Calu3 (cell line): Measurements from ENCODE around the gene MST1. TPM values are rescaled to one million over a fixed set of nuclear protein-coding genes. Genes with fewer than 3 reads are reported as not detected.
"Not testable (repeated sequence)": the region's sequence is repeated elsewhere in the genome, so short reads cannot be mapped to it uniquely, and the experiment has no call there.

ENCODE experiments used
- BruUV-seq: library from RNA; stranded (reverse); fragments of 400-500 nt; replicated peaks from 2 replicates; lab custom pipeline; 2021; lab: Mats Ljungman, UMichigan
- CTCF ChIA-PET: fragments of 300-600 bp; sonication (Branson Sonifier 250); formaldehyde crosslinking; loops from one replicate; lab custom pipeline; 2022; ENCODE audit warnings: antibody characterized with exemption; lab: Charles Lee
- DNase-seq: peaks from one replicate; pipeline ENCODE4 v3.0.0; 2022
- H3K27ac Mint-ChIP-seq: one replicate; pipeline ENCODE4 v1.8.0; 2022; ENCODE audit warnings: mixed read lengths; ENCODE audit not compliant: unreplicated experiment
- H3K27me3 Mint-ChIP-seq: one replicate; pipeline ENCODE4 v1.8.0; 2022; ENCODE audit warnings: mixed read lengths; ENCODE audit not compliant: unreplicated experiment
- H3K36me3 Mint-ChIP-seq: one replicate; pipeline ENCODE4 v1.8.0; 2022; ENCODE audit warnings: mild to moderate bottlenecking, moderate library complexity, mixed read lengths; ENCODE audit not compliant: insufficient read depth, unreplicated experiment
- H3K4me1 Mint-ChIP-seq: one replicate; pipeline ENCODE4 v1.8.0; 2022; ENCODE audit warnings: mild to moderate bottlenecking, low read depth, mixed read lengths; ENCODE audit not compliant: unreplicated experiment
- H3K4me3 Mint-ChIP-seq: one replicate; pipeline ENCODE4 v1.8.0; 2022; ENCODE audit warnings: mild to moderate bottlenecking, low read depth, moderate library complexity, mixed read lengths; ENCODE audit not compliant: unreplicated experiment
- H3K9me3 Mint-ChIP-seq: one replicate; pipeline ENCODE4 v1.8.0; 2022; ENCODE audit warnings: low read depth, mixed read lengths; ENCODE audit not compliant: unreplicated experiment
- CTCF ChIP-seq: fragments of 200-600 bp; IDR thresholded peaks from one replicate; pipeline ENCODE4 v1.8.0; 2022; ENCODE audit warnings: antibody characterized with exemption; ENCODE audit not compliant: unreplicated experiment
- intact Hi-C: fragments of 100-400 bp; cut with micrococcal nuclease; formaldehyde crosslinking; loops from one replicate; pipeline ENCODE4 v1.10.0; 2022; ENCODE audit not compliant: unreplicated experiment
- total RNA-seq: library from RNA; stranded (reverse); gene quantifications from 2 replicates; pipeline ENCODE4 v1.2.3, GENCODE V29; 2022

MST1 gene
- total RNA-seq, 1 experiment from 2014 or later: 8.0 TPM

- BruUV-seq, CTCF ChIA-PET, H3K27ac Mint-ChIP-seq, H3K9me3 Mint-ChIP-seq, H3K27me3 Mint-ChIP-seq, H3K4me3 Mint-ChIP-seq, H3K4me1 Mint-ChIP-seq, intact Hi-C loops, DNase-seq: not testable (repeated sequence)
- H3K36me3 Mint-ChIP-seq: peaks cover 38% of the 10 kb centered on the region
These were observed 4.2 kb downstream of the MST1 start for GRCh38 chr3:49685103-49685502.

- H3K27me3 Mint-ChIP-seq, H3K27ac Mint-ChIP-seq, H3K9me3 Mint-ChIP-seq, BruUV-seq, intact Hi-C loops, CTCF ChIA-PET, DNase-seq, H3K4me1 Mint-ChIP-seq, H3K4me3 Mint-ChIP-seq: not testable (repeated sequence)
- peaks cover 31% of the 10 kb centered on the region for H3K36me3 Mint-ChIP-seq
These were observed 4.8 kb downstream of the MST1 start for GRCh38 chr3:49684453-49684852.

- no peaks in the 10 kb centered on the region for H3K27me3 Mint-ChIP-seq
- no peaks in the 10 kb centered on the region for H3K4me1 Mint-ChIP-seq
- no peak for TF ChIP-seq CTCF
- no peaks in the 10 kb centered on the region for H3K9me3 Mint-ChIP-seq
- H3K4me3 Mint-ChIP-seq: no peak overlapping the region
- peaks cover 19% of the 10 kb centered on the region for H3K36me3 Mint-ChIP-seq
- H3K27ac Mint-ChIP-seq: no peak overlapping the region
- intact Hi-C loops: no loop called here
- DNase-seq: no peak
- CTCF ChIA-PET: interaction anchor here (0.6 kb wide), 1 partner anchor 143 kb away, joined by 4 read pairs; no protein-coding TSS in a partner anchor
- BruUV-seq: no TSS peak
These were observed 6.1 kb downstream of the MST1 start for GRCh38 chr3:49683162-49683561.

GRCh38 chr3:49681543-49681942 lies 7.7 kb downstream of the MST1 start:
- Mint-ChIP-seq H3K4me1 (no peaks in the 10 kb centered on the region), H3K36me3 (peaks cover 12% of the 10 kb centered on the region), H3K4me3 (no peak overlapping the region), H3K27ac (no peak overlapping the region), H3K27me3 (no peaks in the 10 kb centered on the region), H3K9me3 (no peaks in the 10 kb centered on the region)
- intact Hi-C loops: no loop called here
- TF ChIP-seq CTCF: no peak
- CTCF ChIA-PET: no interaction called here
- DNase-seq: no peak
- no TSS peak for BruUV-seq

GRCh38 chr3:49681232-49681522 lies 8.1 kb downstream of the MST1 start:
- DNase-seq: no peak
- Mint-ChIP-seq H3K4me1 (no peaks in the 10 kb centered on the region), H3K4me3 (no peak overlapping the region), H3K9me3 (no peaks in the 10 kb centered on the region), H3K36me3 (peaks cover 8% of the 10 kb centered on the region), H3K27me3 (no peaks in the 10 kb centered on the region), H3K27ac (no peak overlapping the region)
- BruUV-seq: no TSS peak
- intact Hi-C loops: no loop called here
- TF ChIP-seq CTCF: no peak
- CTCF ChIA-PET: no interaction called here
